ENCODE results near the gene BBLN.
"Not testable (repeated sequence)": the region's sequence is repeated elsewhere in the genome, so short reads cannot be mapped to it uniquely, and the experiment has no call there.

The BBLN gene, protein sequence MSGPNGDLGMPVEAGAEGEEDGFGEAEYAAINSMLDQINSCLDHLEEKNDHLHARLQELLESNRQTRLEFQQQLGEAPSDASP

DNA sequence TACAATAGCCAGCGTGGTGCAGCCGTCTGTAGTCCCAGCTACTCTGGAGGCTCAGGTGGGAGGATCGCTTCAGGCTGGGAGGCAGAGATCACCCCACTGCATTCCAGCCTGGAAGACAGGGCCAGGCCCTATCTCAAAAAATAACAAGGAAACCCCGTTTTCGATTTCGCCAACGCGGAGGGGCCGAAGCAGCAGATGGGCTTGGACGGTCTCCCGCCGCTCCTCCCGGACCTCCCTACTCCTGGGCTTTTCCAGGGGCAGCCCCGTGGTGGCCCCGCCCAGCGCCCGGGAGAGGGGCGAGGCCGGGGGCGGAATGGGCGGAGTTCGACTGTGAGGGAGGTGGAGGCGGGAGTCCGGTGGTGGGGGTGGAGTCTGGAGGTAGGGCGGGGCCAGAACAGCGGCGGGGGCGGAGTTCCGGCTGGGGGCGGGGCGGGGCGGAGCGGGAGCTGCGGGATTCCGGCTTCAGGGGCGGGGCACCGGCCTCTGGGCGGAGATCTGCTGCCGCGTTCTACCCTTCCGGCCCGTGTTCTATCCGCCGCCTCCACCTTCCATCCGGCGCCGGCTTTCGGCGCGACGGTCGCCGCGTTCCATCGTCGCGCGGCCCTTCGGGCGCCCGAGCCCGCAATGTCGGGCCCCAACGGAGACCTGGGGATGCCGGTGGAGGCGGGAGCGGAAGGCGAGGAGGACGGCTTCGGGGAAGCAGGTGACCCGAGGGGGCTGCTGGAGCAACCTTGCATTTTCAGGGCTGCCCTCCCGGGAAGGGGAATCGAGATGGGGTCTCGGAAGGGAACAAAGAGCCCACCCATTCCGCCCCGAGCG lies at the start of gene BBLN:
Gene BBLN, plus strand, starts transcription at position 482 of the 819 bp plus-strand sequence. Its CDS starts 143 bp downstream, at position 625.
- DNase-seq (ENCODE audit: low read depth in 3 of 3): peak; percentile 89 to 94 (median 89)

DNA sequence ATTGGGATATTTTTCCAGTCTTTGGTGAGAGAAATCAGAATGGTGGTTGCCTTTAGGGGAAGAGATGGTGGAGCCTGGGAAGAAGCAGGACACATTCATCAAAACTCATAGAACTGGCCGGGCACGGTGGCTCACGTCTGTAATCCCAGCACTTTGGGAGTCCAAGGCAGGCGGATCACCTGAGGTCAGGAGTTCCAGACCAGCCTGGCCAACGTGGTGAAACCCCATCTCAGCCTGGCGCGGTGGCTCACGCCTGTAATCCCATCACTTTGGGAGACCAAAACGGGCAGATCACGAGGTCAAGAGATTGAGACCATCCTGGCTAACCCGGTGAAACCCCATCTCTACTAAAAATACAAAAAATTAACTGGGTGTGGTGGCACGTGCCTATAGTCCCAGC lies 48.3 kb upstream of the BBLN start:
- not testable (repeated sequence) for DNase-seq (ENCODE audit: low read depth in 3 of 3)

DNA sequence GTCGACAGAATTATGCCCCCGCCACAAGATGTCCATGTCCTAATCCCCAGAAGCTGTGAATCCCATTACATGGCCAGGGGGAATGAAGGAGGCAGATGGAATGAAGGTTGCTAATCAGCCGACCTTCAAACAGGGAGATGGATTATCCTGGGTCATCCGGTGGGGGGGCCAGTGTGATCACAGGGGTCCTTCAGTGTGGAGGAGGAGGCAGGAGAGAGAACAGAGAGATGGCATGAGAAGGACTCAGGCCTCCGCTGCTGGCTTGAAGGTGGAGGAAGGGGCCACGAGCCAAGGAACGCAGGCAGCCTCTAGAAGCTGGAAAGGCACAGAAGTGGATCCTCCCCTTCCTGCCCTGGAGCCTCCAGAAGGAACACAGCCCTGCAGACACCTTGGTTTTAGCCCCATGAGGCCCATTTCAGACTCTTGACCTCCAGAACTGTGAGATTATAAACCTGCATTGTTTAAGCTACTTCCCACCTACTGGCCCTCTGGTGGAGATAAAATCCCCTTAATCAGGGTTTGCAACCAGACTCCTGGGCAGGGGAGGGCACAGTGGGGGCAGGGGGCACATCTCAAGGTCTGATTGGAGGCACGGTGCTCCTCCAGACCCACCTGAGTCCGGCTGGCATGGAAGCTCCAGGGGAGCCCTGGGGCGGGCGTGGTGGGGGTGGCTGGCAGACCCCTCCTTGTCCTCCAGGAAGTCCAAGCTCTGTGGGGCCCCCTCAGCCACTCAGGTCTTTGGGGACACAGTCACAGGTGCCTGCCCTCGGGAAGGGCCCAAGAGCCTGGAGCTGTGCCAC lies 46.3 kb upstream of the BBLN start:
- DNase-seq (ENCODE audit: low read depth in 3 of 3): no peak

DNA sequence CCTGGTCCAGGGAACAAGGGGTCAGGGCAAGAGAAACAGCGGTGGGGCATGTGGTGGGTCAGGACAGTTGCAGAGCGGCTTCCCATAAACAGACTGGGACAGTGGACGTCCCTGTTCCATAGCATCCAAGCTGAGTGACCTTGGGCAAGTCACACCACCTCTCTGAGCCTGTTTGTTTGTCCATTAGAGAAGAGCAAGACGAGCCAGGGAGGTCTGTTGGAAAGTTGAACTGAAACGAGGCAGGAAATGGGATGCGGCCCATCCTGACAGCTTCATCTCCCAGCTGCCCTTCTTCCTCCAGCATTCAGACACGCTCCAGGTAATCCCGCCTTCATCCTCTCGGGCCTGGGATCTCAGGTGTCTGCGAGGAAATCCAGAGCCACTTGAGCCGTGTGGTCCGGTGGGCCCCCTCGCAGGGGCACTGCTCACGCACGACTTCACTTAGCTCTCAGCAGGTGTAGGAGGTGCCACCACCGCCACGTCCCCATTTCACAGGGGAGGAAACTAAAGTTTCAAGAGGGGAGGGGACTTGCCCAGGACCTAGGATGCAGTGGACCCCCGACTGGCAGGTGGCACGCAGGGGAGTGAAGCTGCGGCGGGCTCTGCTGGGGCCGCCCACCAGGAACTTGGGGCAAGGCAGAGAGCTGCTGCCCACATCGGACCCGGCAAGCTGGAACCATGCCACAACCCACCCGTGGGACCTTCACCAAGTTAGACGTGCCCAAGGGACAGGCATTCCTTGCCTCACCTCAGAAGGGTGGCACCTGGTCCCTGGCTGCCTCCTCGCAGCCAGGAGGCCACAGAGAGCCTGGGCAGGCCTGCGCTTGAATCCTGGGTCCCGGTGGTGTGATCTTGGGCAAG lies 45.5 kb upstream of the BBLN start:
- no peak for DNase-seq (ENCODE audit: low read depth in 3 of 3)

DNA sequence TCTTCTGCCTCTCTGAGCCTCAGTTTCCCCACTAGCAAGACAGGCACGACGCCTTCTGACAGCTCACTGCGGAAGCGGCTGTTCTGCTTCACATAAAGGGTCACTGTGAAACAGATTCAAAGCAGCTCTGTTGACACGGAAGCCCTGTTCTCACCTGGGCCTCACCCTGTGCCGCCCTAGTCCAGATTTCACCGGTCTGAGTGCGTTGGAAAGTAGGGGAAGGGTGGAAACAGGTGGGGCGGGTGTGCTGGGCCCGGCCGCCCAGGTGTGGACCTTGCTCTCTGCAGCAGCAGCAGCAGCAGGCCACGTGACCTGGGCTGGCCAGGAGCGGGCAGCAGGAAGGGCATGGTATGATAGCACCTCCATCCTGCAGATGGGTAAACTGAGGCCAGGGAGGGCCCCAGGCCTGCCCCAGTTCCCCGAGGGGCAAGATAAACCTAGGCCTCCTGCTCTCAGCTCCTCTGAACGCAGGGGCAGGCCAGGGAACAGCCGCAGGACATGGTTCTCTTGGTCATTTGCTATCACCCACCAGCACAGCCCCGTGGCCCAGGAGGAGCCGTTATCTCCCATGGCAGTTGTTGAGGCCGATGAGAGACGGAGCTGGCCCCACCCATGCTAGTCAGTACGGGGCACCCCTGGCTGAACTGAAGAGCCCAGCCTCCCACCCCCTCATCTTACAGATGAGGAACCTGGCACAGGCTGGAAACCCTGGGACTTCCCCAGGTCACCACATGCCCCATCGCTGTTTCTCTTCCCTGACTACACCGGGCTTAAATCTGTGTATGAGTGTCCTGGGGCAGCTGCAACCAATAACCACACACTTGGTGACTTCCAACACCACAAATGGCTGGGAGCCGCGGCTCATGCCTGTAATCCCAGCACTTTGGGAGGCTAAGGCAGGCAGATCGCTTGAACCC lies 44.6 kb upstream of the BBLN start:
- DNase-seq (ENCODE audit: low read depth in 3 of 3): no peak

DNA sequence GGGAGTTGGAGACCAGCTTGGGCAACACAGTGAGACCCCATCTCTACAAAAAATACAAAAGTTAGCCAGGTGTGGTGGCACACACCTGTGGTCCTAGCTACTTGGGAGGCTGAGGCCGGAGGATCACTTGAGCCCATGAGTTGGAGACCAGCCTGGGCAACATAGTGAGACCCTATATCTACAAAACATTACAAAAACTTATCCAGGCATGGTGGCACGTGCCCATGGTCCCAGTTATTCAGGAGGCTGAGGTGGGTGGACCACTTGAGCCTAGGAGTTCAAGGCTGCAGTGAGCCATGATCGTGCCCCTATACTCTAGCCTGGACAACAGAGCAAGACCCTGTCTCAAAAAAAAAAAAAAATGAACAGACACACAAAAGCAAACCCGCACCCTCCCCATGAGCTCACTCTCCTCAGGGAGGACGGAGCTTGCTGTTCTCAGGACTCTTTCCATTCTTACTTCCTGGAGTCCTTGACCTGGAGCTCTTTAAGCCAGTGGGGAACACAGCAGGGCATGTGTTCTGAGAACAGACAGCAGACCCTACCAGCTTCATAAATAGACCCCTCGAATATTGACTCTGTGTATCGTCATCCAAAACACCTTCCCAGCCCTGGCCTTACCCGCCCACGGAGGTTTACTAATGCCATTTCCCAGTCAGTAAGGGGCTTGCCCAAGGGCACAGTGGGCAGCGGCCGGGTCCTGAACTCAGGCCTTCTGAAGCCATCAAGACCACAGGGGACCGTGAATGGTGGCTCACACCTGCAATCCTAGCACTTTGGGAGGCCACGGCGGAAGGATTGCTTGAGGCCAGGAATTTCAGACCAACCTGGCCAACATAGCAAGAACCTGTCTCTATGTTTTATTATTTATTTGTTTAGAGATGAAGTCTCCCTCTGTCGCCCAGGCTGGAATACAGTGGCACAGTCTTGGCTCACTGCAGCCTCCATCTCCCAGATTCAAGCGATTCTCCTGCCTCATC lies 43.7 kb upstream of the BBLN start:
- DNase-seq (ENCODE audit: low read depth in 3 of 3): no peak

DNA sequence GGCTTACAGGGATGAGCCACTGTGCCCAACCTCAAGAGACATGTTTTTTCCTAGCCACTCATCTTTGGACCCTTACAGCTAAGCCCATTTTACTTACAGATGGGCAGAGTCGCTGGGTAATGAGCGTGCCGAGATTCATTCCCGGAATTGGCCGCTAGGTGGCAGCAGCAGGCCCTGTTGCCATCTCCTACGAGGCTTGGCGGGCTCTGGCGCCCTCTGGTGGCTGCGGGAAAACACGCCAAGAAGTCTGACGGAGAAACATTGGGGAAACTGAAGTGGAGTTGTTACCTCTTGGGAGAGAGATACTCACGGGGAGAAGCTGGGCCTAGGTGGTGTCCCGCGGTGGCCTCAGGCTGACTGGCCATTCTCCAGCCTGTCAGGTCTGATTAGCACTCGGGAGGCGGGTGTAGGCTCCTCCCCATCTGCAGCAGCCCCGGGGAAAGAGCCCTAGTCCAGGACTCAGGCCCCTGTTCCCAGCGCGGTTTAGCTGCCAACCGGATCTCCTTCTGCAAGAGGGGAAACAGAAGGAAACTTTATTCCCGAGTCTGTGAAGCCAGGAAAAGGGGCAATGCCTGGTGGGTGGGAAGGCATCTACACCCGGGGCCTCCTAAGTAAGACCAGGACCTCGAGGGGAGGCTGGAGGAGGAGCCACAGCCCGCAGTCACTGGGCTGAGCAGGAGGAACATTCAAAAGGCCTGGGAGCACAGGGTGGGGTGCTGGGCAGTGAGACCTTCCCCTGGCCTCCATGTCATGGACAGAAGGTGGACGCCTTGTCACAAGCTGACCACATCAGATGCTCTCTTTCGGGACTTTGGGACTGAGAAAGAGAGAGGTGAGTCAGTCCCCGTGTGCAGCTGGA lies 42.2 kb upstream of the BBLN start:
- peak; percentile 89 to 99 (median 95) for DNase-seq (ENCODE audit: low read depth in 3 of 3)

DNA sequence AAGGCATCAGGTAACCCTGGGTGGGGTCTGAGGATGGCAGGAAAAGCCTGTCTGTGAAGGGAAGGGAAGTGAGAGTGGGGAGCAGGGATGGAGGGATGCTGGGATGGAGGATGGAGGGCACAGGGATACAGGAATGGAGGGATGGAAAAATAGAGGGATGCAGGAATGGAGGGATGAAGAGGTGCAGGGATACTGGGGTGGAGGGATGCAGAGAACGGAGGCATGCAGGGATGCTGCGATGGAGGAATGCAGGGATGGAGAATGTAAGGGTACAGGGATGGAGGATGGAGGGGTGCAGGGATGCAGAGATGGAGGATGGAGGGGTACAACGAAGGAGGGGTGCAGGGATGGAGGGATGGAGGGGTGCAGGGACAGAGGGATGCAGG lies 41.6 kb upstream of the BBLN start:
- no peak for DNase-seq (ENCODE audit: low read depth in 3 of 3)

DNA sequence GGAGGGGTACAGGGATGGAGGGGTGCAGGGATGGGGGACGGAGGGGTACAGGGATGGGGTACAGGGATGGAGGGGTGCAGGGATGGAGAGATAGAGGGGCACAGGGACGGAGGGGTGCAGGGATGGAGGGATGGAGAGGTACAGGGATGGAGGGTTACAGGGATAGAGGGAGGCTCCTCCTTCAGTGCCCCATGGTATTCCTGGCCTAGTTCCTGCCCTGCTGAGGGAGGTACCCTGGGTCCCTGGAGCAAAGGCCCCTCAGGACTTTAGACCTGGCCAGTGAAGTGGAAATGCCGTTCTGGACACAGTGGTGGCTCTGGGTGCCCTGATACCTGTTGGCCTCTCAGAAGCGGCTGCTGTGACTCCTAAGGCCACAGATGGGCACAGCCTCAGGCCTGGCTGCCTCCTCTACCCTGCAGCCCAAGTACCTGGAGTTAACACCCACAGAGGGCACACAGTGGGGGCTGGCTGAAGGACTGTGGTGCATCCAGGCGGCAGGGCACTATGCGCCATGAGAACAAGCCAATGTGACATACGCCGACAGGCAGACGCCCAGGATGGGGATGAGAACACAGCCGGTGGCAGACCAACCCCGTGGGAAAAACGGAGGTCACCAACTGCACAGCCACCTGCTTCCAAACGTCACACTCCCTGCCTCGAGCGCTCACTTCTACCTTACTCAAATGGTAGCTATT lies 40.9 kb upstream of the BBLN start:
- DNase-seq (ENCODE audit: low read depth in 3 of 3): no peak

DNA sequence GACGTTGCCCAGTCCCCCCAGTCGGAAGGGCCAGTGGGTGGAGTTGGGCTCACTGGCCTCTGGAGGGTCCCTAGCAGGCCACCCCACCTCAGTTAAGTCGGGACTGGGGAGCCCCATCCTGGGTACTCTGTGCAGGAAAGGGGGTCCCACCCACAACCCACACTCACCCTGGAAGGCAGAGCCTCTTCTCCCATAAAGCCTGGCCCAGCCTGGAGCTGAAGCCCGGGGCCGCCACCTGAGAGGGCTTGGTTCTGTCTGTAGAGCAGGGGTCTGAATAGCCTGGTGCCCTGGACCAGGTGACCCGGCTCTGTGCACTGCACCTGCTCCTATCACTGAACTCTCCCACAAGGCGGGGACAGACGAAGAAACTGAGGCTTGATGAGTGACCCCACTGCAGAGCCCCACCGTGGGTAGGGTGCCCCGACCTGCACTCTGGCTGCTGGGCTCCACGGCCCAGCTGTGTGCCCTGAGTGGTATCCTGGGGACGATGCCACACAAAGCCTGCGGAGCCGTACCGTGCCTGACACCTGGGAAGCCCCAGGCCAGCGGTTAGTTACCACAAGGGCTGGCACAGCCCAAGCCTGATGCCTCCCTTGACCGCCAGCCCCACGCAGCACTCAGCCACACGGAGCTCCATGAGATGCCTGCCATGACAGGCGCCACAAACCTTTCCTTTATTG lies 39.9 kb upstream of the BBLN start:
- no peak for DNase-seq (ENCODE audit: low read depth in 3 of 3)

DNA sequence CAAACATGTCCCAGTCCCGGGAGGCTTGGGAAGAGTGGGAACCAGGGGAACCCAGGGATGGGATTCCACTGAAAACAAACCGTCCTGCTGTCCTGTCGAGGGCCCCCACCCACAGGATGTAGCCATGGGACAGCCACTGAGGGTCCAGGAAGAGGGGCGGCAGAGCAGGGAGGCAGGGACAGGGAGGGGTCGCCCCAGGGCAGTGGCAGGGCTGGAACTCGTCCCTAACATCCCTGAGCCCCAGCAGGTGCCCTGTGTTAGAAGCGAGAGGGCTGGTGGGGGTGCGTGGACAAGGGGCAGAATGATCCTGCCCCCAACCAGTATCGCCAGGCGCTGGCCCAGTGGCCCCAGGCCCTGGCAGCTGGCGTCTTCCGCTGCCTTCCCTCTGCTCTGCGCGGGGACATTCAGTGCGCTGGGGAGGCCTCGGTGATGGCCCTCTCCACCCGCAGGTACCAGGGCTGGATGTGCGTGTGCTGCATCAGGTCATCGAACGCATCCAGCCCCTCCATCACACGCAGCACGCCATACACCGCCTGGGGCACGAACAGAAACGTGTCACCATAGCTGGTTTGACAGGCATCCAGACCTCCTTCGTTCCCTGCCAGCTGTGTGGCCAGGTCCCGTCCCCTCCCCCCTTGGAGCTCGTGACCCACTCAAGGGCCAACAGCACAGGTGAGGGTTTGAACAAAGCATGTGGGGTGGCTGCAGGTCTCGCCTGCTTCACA lies 39.2 kb upstream of the BBLN start:
- no peak for DNase-seq (ENCODE audit: low read depth in 3 of 3)

DNA sequence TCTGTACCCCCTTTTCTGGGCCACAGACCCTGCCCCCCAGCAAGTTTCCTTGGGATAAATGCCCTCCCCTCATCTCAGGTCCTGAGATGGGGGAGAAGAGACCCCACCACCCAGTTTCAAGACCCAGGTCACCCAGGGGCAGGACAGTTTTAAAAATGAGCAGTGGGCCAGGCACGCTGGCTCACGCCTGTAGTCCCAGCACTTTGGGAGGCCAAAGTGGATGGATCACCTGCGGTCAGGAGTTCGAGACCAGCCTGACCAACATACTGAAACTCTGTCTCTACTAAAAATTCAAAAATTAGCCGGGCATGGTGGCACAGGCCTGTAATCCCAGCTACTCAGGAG lies 38.6 kb upstream of the BBLN start:
- no peak for DNase-seq (ENCODE audit: low read depth in 3 of 3)

DNA sequence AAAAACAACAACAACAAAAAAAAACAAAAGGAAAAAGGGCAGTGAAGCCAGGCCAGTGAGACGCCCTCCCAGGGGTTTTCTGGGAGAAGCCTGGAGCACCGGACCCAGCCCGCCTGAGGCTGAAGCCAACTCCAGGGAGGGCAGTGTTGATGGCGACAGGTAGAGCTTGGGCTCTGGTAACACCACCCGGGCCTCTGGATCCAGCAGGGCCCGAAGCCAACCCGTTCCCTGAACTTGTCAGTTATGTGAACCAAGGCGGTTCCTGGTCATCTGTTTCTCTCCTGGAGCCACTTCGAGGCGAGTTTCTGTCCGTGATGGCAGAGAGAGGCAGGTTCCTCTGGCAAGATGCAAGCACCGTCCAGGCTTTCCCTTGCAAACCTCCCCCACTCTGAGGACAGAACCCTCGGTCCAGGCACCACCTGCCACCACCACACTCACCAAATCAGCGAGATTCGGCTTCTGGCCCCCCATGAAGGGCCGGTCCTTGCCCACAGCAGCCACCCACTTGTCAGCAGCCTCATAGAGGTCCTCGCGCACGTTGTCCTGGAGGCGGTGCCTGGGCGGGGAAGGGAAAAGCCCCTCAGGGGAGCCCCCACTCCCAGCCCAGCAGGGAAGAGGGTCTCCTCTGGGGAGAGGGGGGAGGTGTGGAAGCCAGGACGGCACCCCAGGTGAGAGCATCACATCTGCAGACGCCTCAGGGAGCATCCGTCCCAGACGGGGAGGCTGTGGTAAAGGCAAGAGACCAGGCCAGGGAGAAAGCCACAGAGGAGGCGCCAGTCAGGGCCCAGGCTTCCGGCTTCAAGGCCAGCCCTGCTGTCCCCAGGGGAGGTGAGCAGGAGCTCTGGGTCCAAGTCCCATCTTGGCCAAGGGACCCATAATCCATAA lies 37.9 kb upstream of the BBLN start:
- DNase-seq (ENCODE audit: low read depth in 3 of 3): no peak

DNA sequence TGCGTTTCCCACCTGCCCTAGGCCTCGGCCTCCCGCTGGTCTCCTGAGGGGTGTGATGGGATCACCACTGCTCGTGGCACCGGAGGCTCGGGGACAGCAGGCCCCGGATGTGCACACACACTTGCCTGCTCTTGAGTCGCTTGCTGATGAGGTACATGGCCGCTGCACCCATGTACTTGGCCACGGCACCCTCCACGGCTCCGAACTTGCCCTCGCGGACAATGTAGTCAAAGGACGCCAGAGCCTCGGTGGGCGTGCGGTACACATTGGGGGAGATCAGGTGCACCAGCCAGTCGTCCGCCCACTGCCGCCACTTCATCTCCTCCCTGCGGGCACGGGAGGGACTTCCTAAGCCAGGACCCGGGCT lies 37.3 kb upstream of the BBLN start:
- DNase-seq (ENCODE audit: low read depth in 3 of 3): no peak

DNA sequence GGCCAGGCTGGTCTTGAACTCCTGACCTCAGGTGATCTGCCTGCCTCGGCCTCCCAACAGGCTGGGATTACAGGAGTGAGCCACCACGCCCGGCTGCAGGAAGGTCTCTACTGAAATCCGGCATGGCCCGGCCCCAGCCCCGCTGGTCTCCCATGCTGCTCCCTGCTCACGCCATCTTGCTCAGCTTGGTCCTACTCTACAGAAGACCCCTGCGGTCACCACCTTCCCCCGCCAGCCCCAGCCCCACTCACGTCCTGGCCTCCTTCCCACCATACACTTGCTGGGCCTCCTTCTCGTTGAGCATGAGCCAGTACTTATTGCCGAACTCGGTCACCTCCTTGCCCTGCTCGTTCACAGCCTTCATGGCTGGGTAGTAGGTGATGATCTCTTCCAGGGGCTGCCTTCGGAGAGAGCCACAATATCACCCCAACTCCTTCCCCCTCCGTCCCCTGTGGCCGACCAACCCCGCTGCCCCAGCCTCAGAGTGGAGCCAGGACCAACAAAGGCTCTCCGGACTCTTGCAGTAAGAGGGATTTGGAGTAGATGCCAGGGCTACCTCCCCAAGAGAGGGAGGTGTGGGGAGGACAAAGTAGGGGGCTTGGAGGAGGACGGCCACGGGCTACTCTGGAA lies 36.5 kb upstream of the BBLN start:
- DNase-seq (ENCODE audit: low read depth in 3 of 3): no peak

Data from stimulated activated CD4-positive, alpha-beta T cell treated with anti-CD3 and anti-CD28 coated beads, TNF-alpha, amount 100 ng/mL, for 4 hours (primary cell).